T-helper 1 cell (primary cell): ENCODE results near the gene PTPRM.
"Not testable (repeated sequence)": the region's sequence is repeated elsewhere in the genome, so short reads cannot be mapped to it uniquely, and the experiment has no call there.

Experiments used
- DNase-seq, 5 donors: peaks; one replicate each; pipeline ENCODE4 v3.0.0-alpha.2; 2012 to 2020

PTPRM gene

DNA sequence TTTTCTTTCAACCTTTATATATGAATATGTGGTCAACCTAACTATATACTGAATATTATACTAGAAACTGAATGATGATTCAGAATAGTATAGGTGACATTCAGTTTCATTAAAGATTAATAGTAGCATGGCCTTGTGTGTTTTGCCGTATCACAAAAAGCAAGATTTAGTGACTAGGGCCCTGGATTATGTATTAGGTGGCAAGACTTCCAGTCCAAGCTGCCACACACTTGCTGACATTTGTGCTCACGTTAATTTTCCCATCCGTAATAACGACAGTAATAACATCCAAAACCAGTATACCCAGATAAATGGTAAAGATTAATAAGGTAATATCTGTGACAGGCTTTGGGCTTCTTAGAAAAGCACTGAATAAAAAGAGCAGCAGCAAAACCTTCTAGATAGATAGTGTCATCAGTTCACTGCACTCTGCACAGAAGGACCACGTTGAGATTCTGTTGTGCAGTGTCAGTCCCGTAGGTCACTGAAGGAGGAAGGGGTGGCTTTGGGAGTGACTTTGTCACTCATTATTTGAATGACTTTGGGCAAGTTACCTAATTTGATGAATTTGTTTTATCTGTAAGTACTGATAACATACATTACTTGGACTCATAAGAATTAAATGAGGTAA lies 451.7 kb downstream of the PTPRM start:
- no peak for DNase-seq

DNA sequence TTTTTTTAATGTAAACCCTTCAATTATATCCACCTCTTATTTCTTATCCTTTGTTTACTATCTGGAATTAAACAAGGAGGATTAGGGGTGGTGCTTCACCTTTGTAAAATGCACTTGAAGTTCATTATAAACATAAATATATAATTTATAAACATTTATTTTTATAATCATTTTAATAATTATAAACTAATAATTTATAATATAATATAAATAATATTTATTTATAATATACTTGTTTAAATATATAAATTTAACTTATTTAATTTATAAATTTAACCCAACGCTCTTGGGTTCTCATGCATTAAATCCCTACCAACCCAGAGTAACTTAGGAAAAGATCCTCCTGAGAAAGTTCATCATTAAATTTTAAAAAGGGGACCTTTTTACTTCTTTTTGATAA lies 452.5 kb downstream of the PTPRM start:
- DNase-seq, result no peak

DNA sequence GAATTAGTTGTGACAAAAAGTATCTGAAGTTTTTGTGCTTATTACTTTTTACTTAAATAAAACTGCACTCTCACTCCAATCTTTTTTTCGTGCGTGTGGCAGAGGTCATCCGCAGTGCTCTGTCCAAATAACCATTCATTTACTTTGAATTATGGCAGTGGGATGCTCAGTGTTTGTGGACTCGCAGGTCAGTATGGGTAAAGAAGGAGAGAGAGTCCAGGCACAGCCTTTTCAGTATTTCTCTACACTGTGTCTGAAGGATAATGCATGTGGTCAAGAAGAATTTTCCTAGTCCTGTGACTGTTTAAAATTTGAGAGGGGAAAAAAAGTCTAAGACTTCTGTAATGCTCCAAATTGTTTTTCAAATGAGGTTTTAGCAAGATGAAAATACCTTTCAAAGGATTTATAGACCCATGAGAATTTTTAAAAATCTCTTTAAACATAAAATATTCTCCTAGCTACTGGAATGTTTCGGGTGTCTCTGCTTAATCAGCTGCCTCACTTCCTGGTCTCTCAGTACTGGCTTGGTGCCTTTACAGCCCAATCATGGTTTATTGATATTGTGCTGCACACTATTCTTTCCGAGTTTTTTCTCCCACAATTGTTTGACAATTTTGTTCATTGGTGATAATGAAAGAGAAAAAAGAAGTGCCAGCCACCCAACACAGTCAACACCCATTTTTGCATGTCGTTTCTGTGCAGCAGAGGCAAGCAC lies 453.2 kb downstream of the PTPRM start:
- no peak for DNase-seq

DNA sequence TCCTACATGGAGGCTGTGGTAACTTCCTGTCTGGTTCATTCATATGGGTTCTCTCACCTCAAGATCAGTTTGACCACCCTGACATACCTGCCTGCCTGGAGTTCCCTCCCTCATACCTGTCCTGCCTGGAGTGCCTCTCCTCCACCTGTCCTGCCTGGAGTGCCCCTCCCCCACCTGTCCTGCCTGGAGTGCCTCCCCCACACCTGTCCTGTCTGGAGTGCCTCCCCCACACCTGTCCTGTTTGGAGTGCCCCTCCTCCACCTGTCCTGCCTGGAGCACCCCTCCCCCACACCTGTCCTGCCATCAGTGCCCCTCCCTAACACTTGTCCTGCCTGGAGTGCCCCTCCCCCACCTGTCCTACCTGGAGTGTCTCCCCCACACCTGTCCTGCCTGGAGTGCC lies 461.9 kb downstream of the PTPRM start:
- no peak for DNase-seq

DNA sequence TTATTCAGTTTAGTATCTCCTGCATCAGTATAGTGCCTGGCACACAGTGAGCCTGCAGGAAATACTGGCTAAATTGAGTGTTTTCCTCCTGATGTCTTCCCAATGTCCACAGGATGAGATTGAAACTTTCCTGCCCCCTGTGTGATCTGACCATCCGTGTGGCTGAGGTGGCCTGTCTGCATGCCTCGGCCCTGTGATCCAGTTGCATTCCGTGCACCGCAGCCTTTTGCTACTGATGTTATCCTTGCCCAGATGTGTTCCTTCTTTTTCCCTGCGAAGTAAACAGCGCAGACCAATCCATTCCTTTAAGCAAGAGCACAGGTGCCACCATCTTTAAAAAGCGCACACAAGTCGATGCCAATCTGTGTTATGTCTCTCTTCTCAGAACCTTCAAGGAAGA lies 462.6 kb downstream of the PTPRM start:
- DNase-seq, result no peak

DNA sequence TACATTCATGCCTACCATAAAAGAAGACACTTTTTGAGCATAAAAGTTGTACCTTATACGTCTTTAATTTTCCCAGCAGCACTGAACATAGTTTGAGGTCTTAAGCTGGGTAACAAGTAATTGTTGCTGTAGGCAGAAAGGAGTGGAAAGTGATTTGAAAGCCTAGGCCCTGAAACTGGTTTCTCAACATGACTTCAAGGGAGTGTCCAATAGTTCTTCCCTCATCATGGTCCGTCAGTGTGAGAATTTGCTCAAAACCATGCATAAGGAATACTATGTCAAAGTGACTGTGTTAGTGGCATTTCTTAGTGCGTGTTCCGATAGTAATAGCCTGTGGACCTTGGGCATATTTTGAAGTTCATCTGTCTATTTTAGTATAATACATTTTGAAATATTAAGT lies 463.1 kb downstream of the PTPRM start:
- no peak for DNase-seq

DNA sequence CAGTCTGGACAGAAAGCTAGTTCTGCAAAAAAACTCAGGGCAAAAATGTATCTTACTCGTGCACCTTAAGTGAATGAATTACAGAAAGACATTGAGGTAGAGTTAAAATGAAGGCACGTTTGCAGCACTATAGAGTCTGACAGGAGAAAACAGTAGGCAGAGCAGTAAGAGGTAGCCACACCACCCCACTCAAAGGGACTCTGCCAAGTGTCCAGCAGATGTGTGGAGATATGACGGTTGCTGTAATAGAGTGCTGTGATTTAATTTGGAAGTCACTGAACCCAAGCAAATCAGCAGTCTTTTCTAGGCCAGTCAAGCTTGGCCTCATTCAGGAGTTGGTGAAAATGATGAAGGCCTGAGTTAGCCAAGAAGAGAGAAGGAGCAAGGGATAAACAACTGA lies 464.4 kb downstream of the PTPRM start:
- no peak for DNase-seq

DNA sequence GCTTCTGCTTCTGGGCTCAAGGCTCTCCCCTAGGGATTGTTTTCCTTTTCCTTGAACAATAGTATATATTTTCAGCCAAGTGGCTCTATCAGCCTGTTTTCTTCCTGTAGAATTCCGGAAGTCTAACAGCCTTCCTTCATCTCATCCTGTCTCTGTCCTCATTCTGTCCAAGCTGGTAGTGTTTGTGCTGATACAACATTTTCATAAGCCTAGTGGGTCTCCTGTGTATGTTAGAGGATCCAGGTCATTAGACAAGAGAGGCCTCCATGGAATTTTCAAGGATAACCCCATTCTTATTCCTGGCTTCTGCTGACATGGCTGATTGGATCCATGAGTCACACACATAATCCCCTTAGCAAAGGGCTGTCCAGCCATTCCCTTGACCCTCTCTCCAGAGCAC lies 467.6 kb downstream of the PTPRM start:
- no peak for DNase-seq

DNA sequence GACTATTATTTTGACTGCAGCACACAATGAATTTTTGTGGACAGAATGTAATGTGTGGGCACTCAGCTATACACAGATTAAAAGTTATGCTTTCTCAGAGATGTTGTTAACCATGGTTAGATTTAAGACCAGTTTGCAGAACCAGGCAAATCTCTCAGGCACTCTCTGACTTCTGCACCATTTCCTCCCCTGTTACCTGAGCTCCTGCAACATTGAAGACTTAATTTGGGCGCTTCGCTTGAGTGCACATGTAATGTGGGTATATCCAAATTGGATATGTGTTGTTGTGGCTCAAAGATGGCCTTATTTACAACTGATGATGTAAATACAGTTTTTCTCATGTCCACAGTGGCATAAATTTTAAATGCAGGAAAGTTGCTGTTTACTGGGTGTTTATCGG lies 469.4 kb downstream of the PTPRM start:
- no peak for DNase-seq

DNA sequence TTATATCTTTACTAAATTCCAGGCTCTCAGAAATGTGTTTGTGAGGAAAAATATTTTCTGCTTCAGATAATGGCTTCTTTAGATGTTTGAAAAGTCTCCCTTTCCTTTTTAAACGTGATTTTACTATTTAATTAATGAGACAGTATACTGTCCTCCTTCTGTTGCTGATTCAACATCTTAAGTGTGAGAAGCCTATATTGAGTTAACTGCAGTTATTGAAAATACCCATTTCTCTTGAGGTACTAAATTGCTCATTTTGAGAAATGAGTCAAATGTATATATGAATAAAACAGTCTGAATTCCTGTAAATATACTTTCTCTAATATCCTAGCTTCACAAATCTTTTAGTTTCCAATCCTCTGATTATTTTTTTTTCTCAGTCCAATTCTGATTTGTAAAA lies 470.2 kb downstream of the PTPRM start:
- DNase-seq, result no peak

DNA sequence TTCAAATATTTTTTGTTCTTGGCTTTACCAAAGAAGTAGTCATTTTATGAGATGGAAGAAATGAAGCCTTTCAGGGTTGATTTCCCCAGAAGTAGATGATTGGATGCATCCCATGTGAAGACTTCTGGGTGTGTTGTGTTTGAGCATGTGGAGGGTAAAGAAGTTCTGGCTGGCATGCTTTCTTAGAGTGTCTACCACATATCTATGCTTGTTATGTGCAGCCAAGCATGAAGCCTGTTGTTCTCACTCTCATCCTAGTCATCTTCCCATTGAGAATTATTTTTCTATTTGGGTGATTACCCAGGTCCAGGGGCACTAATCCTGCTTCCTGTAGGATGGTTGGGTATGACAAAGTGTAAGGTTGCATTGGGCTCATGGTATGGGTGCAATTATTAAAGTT lies 472.9 kb downstream of the PTPRM start:
- DNase-seq, result no peak

DNA sequence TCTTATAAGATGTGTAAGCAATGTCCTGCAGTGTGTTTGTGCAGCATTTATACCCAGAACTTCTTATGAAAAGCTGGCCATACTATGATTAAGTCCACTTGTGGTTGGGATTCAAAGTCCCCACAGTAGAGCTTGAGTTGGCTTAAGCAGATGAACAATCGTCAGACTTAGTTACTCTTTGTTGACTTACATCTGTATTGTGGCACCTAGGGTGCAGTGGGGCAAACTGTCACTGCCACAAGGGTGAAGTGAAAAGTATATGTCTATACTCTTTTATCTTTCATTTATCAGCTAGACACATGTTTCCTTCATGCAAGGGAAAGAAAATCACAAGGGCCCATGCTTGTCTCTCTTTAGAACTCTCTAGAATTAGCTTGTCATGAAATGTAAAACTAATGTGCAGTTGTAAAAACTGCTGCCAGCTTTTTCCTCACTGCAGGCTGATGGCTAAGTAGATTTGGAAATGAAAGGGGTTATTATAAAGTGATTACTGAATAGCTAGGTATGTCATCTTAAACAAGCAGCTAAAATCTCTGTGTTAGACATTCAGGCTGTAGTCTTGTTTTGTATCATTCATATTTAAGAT lies 474.5 kb downstream of the PTPRM start:
- DNase-seq, result no peak

DNA sequence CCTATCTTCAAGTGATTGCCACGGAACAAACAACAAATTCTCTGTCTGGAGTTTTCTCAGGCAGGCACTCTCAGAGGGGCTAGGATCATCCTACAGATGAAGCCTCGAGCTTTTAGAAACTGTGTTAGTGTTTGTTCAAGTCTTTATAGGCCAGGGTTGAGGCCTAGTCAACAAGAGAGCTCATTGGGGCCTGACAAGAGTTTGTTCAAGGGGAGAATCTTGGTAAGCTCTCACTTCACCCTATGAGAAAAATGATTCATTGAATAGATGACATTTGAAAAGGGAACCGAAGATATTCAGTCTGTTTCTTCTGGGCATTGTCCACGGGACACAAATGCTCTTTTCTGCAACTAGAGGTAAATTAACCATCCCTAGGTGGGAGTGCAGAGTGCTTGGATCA lies 476.9 kb downstream of the PTPRM start:
- no peak for DNase-seq

DNA sequence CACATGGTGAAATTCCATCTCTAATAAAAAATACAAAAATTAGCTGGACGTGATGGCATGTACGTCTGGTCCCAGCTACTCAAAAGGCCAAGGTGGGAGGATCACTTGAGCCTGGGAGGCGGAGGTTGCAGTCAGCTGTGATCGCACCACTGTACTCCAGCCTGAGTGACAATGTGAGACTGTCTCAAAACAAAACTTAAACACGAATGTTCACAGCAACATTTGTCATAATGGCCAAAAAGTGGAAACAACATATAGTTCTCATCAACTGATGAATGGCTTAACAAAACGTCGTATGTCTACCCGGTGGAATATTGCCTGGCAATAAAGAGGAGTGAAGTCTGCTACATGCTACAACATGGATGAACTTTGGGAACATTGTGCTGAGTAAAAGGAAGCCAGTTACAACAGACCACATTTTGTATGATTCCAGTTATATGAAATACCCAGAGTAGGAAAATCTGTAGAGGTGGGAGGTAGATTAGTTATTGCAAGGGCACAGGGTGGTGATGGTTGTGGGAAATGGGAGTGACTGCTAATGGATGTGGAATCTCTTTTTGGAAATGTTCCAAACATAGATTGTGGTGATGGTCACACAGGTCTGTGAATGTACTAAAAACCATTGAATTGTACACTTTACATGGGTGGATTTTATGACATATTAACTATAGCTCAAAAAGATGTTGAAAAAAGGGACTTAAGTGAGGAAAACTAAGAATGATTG lies 478.2 kb downstream of the PTPRM start:
- no peak for DNase-seq

DNA sequence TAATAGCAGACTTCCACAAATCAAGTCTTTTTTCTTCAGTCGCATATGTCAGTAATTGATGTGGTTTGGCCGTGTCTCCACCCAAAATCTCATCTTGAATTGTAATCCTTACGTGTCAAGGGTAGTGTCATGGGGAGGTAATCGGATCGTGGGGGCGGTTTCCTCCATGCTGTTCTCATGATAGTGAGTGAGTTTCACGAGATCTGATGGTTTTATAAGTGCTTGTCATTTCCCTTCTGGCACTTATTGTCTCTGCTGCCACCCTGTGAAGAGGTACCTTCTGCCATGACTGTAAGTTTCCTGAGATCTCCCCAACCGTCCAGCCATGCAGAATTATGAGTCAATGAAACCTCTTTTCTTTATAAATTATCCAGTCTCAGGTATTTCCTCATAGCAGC lies 478.8 kb downstream of the PTPRM start:
- DNase-seq, result peak in 3 of 5 donors; percentile 0 to 14 (median 6)

DNA sequence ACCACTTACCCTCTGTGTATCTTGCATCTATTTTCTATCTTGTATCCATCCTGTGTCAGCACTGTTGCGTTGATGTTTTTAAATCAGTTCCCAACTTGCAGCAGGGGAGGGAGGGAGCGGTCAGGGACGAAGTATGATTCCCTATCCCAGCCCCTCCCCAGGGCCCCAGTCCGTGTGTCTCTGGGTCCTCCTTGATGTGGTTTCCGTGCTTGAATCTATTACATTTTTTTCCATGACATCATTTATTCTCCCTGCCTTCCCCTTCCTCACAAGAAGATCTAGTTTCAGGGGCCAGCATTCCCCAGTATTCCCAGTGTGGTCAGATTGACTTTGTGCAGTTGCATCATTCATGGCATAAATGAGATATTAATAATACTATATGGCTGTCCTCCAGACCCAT lies 479.3 kb downstream of the PTPRM start:
- DNase-seq, result no peak

DNA sequence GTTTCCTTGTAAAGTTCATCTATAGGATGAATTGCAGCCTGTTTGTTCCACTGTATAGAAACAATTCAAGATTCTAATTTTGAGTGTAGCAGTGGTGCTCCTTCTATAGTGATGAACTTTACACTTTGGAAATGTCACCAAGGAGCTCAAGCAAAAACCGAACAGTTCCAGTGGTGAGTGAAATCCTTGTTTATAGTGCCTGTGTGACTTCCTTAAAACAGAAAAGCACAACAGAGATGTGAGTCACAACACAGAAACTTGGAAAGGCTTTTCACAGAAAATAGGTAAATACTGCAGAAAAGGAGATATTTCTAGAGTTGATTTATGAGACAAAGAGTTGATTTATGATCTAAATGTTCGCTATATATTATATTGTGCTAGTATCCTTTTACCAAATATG lies 482.0 kb downstream of the PTPRM start:
- no peak for DNase-seq

DNA sequence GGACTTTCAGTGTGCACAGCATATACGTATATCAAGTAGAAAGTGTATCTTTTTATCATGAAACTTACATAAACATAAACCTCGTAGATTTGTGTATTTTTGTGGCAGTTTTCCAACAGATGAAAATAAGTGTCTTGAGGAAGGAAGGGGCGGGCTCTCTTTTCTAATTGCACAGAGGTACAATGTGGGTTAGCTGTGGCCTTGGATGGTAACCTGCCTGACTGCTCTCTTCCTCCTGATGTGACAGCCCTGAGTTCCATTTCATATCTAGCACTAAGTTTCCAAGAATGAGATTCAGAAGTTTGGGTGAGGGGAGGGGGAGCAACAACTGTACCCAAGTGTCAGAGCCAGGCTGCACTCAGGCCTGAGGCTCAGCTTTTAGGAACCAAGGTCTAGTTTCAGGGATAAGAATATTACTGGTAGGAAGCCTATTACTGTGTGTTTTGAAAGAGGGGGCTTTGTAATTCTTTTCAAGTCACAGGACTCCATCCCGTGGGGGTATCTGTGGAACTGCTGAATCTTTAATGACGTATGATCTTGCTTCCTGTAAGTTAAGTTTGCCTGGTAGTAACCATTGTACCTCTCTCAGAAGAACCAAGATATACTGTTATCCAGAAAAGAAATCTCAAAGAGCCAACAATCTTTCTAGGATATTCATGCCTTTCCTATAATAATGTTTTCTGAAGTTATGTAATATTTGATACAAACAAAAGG lies 483.7 kb downstream of the PTPRM start:
- no peak for DNase-seq

DNA sequence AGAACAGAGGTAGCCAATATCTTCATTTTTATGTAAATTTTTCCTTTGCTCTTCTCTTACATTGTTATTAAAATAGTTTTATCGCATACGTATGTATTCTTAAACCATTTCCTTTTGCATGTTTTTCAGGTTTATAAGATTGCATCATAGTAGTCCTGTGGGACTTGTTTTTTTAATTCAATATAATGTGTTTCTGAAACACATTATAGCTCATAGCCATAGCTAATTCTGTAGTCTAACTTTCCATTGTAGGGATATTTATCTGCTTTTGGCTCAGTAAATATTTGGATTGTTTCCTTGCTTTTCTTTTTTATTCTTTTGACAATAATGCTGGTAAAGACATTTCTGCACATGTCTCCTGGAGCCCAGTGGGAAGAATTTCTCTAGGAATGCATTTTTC lies 484.3 kb downstream of the PTPRM start:
- DNase-seq, result no peak

DNA sequence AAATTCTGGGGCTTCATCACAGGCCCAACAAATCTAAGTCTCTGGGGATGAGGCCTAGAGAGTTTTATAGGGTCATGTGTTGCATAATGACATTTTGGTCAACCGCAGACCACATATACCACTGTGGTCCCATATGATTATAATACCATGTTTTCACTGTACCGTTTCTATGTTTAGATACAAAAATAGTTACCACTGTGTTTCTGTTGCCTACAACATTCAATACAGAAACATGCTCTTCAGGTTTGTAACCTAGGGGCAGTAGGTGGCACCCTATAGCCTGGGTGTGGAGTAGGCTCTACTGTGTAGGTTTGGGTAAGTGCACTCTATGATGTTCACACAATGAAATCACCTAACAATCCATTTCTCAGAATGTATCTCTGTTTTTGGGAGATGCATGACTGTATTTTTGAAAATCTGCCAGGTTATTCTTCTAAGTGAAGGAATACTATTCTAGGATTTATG lies 485.2 kb downstream of the PTPRM start:
- peak in 1 of 5 donors; percentile 13 for DNase-seq

DNA sequence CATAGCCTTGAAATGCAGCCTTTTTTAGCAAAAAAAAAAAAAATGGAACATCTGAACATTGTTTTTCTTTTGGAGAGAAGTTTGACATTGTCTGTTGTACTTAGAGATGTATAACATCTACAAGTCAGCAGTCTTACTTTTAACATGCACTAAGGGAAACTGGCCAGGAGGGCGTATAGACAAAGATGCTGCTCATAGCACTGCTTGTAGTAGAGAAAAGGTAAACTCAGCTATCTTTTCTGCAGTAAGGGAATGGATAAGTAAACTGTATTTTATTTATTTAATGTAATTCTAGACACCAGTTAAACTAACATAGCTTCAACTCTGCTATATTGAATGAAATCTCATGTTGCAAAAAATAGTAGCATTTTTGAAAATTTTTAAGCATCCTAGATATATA lies 489.6 kb downstream of the PTPRM start:
- no peak for DNase-seq

DNA sequence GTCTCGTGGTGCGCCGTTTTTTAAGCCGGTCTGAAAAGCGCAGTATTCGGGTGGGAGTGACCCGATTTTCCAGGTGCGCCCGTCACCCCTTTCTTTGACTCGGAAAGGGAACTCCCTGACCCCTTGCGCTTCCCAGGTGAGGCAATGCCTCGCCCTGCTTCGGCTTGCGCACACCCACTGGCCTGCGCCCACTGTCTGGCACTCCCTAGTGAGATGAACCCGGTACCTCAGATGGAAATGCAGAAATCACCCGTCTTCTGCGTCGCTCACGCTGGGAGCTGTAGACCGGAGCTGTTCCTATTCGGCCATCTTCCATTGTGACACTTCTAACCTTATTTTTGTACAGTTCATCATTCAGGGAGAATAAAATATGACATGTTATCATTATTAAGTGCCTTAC lies 496.0 kb downstream of the PTPRM start:
- DNase-seq, result not testable (repeated sequence)

DNA sequence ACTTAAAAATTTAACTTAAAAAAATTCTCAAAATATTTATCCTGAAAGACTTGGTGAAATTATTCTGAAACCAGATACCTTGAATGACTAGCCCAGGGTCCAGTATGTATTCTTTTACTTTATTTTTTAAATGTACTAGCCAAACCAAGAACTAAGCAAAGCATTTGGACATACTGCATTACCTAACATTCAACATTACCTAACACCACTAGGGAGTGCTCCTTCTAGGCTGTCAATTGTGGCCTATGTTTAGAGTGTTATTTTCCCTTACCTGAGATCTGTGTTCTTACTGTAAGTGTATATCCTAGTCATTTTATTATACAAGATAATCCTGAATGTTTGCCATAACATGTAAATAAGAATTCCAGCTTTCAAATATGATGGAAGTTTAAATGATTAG lies 496.6 kb downstream of the PTPRM start:
- no peak for DNase-seq
